ENCODE measurements around the gene SERAC1. TPM values are rescaled to one million over a fixed set of nuclear protein-coding genes. Genes with fewer than 3 reads are reported as not detected.
A peak's percentile ranks its signal among the peaks of the same experiment; 100 is the strongest.

Gene SERAC1
- total RNA-seq, 1 donor from 2014 or later: 9.3 TPM

GRCh38 chr6:158207422-158207788 lies 39.3 kb upstream of the SERAC1 start:
- Histone ChIP-seq H3K9ac (ENCODE audit: low read length) (peak overlapping the region; percentile 58), H3K36me3 (ENCODE audit: insufficient read depth, low read length) (no peaks in the 10 kb centered on the region), H4K20me1 (ENCODE audit: insufficient read depth, low read length) (no peaks in the 10 kb centered on the region), H3K27ac (ENCODE audit: low read depth, low read length) (peak overlapping the region; percentile 73), H3K4me3 (ENCODE audit: insufficient read depth, low read depth, low read length) (peak overlapping the region; percentile 21), H2AFZ (ENCODE audit: low read depth, low read length) (peak overlapping the region; percentile 4), H3K9me3 (ENCODE audit: insufficient read depth, low read depth, low read length) (no peaks in the 10 kb centered on the region), H3K4me1 (ENCODE audit: insufficient read depth, low read length) (peaks cover 22% of the 10 kb centered on the region), H3K27me3 (ENCODE audit: insufficient read depth, low read length) (no peaks in the 10 kb centered on the region), H3K79me2 (ENCODE audit: insufficient read depth, low read length) (no peaks in the 10 kb centered on the region), H3K4me2 (ENCODE audit: low read length) (peak overlapping the region; percentile 76)
- DNase-seq (ENCODE audit: low read depth) (peak; percentile 66), FAIRE-seq (no peak)
- H3K9me3 Mint-ChIP-seq (ENCODE audit: unreplicated experiment): no peaks in the 10 kb centered on the region
- no peaks in the 10 kb centered on the region for H3K36me3 Mint-ChIP-seq (ENCODE audit: low read depth, unreplicated experiment)
- TF ChIP-seq EZH2 (IDR thresholded peaks at IDR 0.05; ENCODE audit: insufficient read depth, low read length): no peak
- TF ChIP-seq, protein P1, sequence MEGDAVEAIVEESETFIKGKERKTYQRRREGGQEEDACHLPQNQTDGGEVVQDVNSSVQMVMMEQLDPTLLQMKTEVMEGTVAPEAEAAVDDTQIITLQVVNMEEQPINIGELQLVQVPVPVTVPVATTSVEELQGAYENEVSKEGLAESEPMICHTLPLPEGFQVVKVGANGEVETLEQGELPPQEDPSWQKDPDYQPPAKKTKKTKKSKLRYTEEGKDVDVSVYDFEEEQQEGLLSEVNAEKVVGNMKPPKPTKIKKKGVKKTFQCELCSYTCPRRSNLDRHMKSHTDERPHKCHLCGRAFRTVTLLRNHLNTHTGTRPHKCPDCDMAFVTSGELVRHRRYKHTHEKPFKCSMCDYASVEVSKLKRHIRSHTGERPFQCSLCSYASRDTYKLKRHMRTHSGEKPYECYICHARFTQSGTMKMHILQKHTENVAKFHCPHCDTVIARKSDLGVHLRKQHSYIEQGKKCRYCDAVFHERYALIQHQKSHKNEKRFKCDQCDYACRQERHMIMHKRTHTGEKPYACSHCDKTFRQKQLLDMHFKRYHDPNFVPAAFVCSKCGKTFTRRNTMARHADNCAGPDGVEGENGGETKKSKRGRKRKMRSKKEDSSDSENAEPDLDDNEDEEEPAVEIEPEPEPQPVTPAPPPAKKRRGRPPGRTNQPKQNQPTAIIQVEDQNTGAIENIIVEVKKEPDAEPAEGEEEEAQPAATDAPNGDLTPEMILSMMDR (IDR thresholded peaks at IDR 0.05; ENCODE audit: insufficient read depth, low read depth, low read length): no peak
- H3K27me3 Mint-ChIP-seq (ENCODE audit: low read depth, unreplicated experiment): peaks cover 1% of the 10 kb centered on the region
- H3K27ac Mint-ChIP-seq (ENCODE audit: unreplicated experiment): no peak overlapping the region
- H3K4me1 Mint-ChIP-seq (ENCODE audit: low read depth, unreplicated experiment): peaks cover 12% of the 10 kb centered on the region
- H3K4me3 Mint-ChIP-seq (ENCODE audit: unreplicated experiment): no peak overlapping the region

- Histone ChIP-seq H4K20me1 (ENCODE audit: insufficient read depth, low read length) (no peaks in the 10 kb centered on the region), H3K9me3 (ENCODE audit: insufficient read depth, low read depth, low read length) (no peaks in the 10 kb centered on the region), H3K4me2 (ENCODE audit: low read length) (peak overlapping the region; percentile 76), H3K36me3 (ENCODE audit: insufficient read depth, low read length) (no peaks in the 10 kb centered on the region), H3K27me3 (ENCODE audit: insufficient read depth, low read length) (no peaks in the 10 kb centered on the region), H3K4me1 (ENCODE audit: insufficient read depth, low read length) (peaks cover 22% of the 10 kb centered on the region), H3K9ac (ENCODE audit: low read length) (peak overlapping the region; percentile 58), H3K27ac (ENCODE audit: low read depth, low read length) (peak overlapping the region; percentile 73), H3K79me2 (ENCODE audit: insufficient read depth, low read length) (no peaks in the 10 kb centered on the region), H3K4me3 (ENCODE audit: insufficient read depth, low read depth, low read length) (peak overlapping the region; percentile 21), H2AFZ (ENCODE audit: low read depth, low read length) (peak overlapping the region; percentile 4)
- no peak overlapping the region for H3K27ac Mint-ChIP-seq (ENCODE audit: unreplicated experiment)
- peaks cover 1% of the 10 kb centered on the region for H3K27me3 Mint-ChIP-seq (ENCODE audit: low read depth, unreplicated experiment)
- H3K36me3 Mint-ChIP-seq (ENCODE audit: low read depth, unreplicated experiment): no peaks in the 10 kb centered on the region
- H3K9me3 Mint-ChIP-seq (ENCODE audit: unreplicated experiment): no peaks in the 10 kb centered on the region
- no peak for TF ChIP-seq EZH2 (IDR thresholded peaks at IDR 0.05; ENCODE audit: insufficient read depth, low read length)
- TF ChIP-seq, protein P1 (IDR thresholded peaks at IDR 0.05; ENCODE audit: insufficient read depth, low read depth, low read length): no peak
- H3K4me1 Mint-ChIP-seq (ENCODE audit: low read depth, unreplicated experiment): peaks cover 12% of the 10 kb centered on the region
- no peak overlapping the region for H3K4me3 Mint-ChIP-seq (ENCODE audit: unreplicated experiment)
- no peak for FAIRE-seq
- peak; percentile 10 for DNase-seq (ENCODE audit: low read depth)
Measured at GRCh38 chr6:158206740-158207421, 38.8 kb upstream of the SERAC1 start.

All from astrocyte (in vitro differentiated cells and primary cell).